CD4-positive, alpha-beta T cell treated with Interleukin-12 subunit alpha and Interleukin-12 subunit beta, for 1 hour (primary cell): ENCODE data around the gene MAGED4.
"Not testable (repeated sequence)": the region's sequence is repeated elsewhere in the genome, so short reads cannot be mapped to it uniquely, and the experiment has no call there.

ENCODE experiments used
- DNase-seq: peaks from one replicate; pipeline ENCODE4 v3.0.0-alpha.2; 2020

The MAGED4 gene

GRCh38 chrX:52184440-52185077 is at the start of gene MAGED4:
Gene MAGED4, plus strand, starts transcription at chrX:52184888. Its CDS starts 1,035 bp downstream, at chrX:52185923.
- not testable (repeated sequence) for DNase-seq

GRCh38 chrX:52138830-52139544 is 45.7 kb upstream of the MAGED4 start:
- DNase-seq: no peak

GRCh38 chrX:52139545-52139895 is 45.2 kb upstream of the MAGED4 start:
- no peak for DNase-seq

- no peak for DNase-seq
Measured at GRCh38 chrX:52140020-52140419, 44.7 kb upstream of the MAGED4 start.

- not testable (repeated sequence) for DNase-seq
Measured at GRCh38 chrX:52150667-52151066, 34.0 kb upstream of the MAGED4 start.

GRCh38 chrX:52160140-52160539 is 24.5 kb upstream of the MAGED4 start:
- DNase-seq: peak; percentile 5

- DNase-seq: no peak
Measured at GRCh38 chrX:52166840-52167239, 17.8 kb upstream of the MAGED4 start.

- DNase-seq: not testable (repeated sequence)
Measured at GRCh38 chrX:52171055-52171454, 13.6 kb upstream of the MAGED4 start.

GRCh38 chrX:52185078-52185453 is 378 bp downstream of the MAGED4 start:
- not testable (repeated sequence) for DNase-seq

GRCh38 chrX:52211405-52211804 is 26.7 kb downstream of the MAGED4 start:
- not testable (repeated sequence) for DNase-seq

- no peak for DNase-seq
Measured at GRCh38 chrX:52213276-52213675, 28.6 kb downstream of the MAGED4 start.

GRCh38 chrX:52216541-52216940 is 31.9 kb downstream of the MAGED4 start:
- DNase-seq: no peak

GRCh38 chrX:52217494-52218160 is 32.9 kb downstream of the MAGED4 start:
- DNase-seq: no peak

- no peak for DNase-seq
Measured at GRCh38 chrX:52220936-52221335, 36.2 kb downstream of the MAGED4 start.
